ENCODE data around the gene PXYLP1. TPM values are rescaled to one million over a fixed set of nuclear protein-coding genes. Genes with fewer than 3 reads are reported as not detected.

PXYLP1 gene
- total and polyA plus RNA-seq, 9 of the 15 experiments (the other 6 are each of a cell fraction or from before 2014, with no cell fraction given) = 0.80 to 2.9 (median 1.3) TPM

DNA sequence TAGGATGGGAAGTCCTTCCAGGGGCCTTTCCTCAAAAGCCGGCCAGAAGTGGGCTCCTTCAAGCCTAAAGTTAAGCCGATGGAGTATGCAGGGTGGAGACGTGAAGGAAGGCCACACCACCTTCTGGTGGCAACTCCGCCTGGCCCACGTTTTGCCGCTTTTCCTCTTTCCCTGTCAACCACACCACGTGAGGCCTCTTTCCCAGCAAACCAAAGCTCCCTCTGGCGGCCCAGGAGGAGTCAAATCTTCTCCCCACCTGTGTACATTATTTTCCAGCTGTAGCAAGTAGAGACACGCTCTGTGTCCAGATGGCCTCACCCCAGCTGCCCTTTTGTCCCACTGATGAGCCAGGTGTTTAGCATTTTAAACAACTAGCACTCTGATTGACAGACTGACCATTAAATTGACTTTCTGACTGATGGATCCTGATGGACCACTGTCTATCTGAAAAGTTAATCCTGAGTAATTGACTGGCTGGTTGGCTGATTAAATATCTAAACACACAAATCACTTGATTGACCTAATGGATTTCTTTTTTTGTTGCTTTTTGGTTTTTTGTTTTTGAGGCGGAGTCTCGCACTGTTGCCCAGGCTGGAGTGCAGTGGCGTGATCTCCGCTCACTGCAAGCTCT, 77.1 kb downstream of the PXYLP1 start (continued):
- TF ChIP-seq GTF2A2 (tag; IDR thresholded peaks at IDR 0.05) (no peak), FOXJ3 (CRISPR knock-in tag; IDR thresholded peaks at IDR 0.05) (no peak), KDM4B (IDR thresholded peaks at IDR 0.05; ENCODE audit: borderline replicate concordance in 2 of 2, low read depth in 1 of 2) (no peak), SNRNP70 (optimal IDR thresholded peaks at IDR 0.05; ENCODE audit: low read depth, low read length) (no peak), SP2 (IDR thresholded peaks at IDR 0.05; ENCODE audit: extremely low read depth, low read depth, low read length, poor library complexity, severe bottlenecking) (no peak), BCOR (IDR thresholded peaks at IDR 0.05) (no peak), SAFB (IDR thresholded peaks at IDR 0.05; ENCODE audit: borderline replicate concordance, low read depth, low read length) (no peak), BCL6 (CRISPR knock-in tag; IDR thresholded peaks at IDR 0.05) (no peak), SAFB2 (IDR thresholded peaks at IDR 0.05; ENCODE audit: borderline replicate concordance, low read depth, low read length, severe bottlenecking) (no peak), ZNF165 (CRISPR knock-in tag; IDR thresholded peaks at IDR 0.05; ENCODE audit: borderline replicate concordance) (no peak), HMG20B (CRISPR knock-in tag; IDR thresholded peaks at IDR 0.05) (no peak), NFYB (IDR thresholded peaks at IDR 0.05; ENCODE audit: extremely low read depth, insufficient read length) (no peak), SRSF3 (IDR thresholded peaks at IDR 0.05; ENCODE audit: insufficient read depth, low read length) (no peak), TAL1 (IDR thresholded peaks at IDR 0.05) (no peak), CEBPZ (IDR thresholded peaks at IDR 0.05; ENCODE audit: borderline replicate concordance, low read depth, low read length) (no peak), RFX5 (IDR thresholded peaks at IDR 0.05; ENCODE audit: low read depth, low read length) (no peak), TCF7L2 (IDR thresholded peaks at IDR 0.05; ENCODE audit: low read depth, low read length) (no peak), POLR2AphosphoS2 (IDR thresholded peaks at IDR 0.05; ENCODE audit: low read length) (no peak), TAF9B (IDR thresholded peaks at IDR 0.05; ENCODE audit: partially characterized antibody) (no peak), NCOA6 (IDR thresholded peaks at IDR 0.05) (no peak)
- TF ChIP-seq, protein P1, sequence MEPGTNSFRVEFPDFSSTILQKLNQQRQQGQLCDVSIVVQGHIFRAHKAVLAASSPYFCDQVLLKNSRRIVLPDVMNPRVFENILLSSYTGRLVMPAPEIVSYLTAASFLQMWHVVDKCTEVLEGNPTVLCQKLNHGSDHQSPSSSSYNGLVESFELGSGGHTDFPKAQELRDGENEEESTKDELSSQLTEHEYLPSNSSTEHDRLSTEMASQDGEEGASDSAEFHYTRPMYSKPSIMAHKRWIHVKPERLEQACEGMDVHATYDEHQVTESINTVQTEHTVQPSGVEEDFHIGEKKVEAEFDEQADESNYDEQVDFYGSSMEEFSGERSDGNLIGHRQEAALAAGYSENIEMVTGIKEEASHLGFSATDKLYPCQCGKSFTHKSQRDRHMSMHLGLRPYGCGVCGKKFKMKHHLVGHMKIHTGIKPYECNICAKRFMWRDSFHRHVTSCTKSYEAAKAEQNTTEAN (CRISPR knock-in tag; IDR thresholded peaks at IDR 0.05) = no peak
- TF ChIP-seq, protein P2, sequence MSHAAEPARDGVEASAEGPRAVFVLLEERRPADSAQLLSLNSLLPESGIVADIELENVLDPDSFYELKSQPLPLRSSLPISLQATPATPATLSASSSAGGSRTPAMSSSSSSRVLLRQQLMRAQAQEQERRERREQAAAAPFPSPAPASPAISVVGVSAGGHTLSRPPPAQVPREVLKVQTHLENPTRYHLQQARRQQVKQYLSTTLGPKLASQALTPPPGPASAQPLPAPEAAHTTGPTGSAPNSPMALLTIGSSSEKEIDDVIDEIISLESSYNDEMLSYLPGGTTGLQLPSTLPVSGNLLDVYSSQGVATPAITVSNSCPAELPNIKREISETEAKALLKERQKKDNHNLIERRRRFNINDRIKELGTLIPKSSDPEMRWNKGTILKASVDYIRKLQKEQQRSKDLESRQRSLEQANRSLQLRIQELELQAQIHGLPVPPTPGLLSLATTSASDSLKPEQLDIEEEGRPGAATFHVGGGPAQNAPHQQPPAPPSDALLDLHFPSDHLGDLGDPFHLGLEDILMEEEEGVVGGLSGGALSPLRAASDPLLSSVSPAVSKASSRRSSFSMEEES (CRISPR knock-in tag; IDR thresholded peaks at IDR 0.05) = peak; percentile 34
- TF ChIP-seq, protein P3, sequence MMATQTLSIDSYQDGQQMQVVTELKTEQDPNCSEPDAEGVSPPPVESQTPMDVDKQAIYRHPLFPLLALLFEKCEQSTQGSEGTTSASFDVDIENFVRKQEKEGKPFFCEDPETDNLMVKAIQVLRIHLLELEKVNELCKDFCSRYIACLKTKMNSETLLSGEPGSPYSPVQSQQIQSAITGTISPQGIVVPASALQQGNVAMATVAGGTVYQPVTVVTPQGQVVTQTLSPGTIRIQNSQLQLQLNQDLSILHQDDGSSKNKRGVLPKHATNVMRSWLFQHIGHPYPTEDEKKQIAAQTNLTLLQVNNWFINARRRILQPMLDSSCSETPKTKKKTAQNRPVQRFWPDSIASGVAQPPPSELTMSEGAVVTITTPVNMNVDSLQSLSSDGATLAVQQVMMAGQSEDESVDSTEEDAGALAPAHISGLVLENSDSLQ (IDR thresholded peaks at IDR 0.05) = no peak; the same call in 1 of the 2 replicates

Measured in K562 (cell line).